ENCODE results near the gene SMDT1.
A peak's percentile ranks its signal among the peaks of the same experiment; 100 is the strongest.

The SMDT1 gene

DNA sequence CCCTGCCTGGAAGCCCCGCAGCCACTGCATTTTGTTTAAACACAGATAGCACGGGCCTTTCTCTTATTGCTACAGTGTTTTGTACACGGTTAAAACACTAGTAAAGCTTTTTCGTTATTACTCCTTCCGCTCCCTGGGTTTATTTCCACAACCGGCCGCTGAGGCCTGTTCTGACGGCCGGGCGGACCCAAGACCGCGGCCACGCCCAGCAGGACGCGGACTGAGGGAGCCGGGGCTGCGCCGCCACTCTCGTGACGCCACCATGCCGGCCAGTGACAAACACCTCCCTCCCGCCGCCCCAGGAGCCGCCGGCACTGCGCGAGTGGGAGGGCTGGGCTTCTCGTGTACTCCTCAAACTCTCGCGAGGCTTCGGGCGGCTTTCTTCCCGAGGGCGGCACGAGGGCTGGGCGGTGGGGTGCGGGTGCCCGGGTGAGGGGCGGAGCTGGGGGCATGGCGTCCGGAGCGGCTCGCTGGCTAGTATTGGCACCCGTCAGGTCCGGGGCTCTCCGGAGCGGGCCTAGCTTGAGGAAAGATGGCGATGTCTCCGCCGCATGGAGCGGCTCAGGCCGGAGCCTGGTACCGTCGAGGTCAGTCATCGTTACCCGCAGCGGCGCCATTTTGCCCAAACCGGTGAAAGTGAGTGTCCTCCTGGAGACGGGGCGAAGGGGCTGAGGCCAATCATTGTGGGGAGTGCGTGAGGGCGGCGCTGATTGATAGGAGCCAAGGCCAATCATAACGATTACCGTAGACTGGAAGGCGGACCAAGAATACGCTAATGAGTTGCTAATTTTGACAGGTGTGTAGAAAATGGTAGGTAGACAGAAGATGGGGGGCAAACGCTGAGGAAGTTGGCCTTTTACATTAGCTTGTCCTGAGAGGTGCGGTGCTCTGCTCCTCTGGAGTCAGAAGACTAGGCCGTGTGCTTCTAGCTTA is at the start of gene SMDT1:
Gene SMDT1, plus strand, starts transcription at position 382 of the 933 bp plus-strand sequence. Its CDS starts 69 bp downstream, at position 451.
- peak; percentile 97 for DNase-seq (ENCODE audit: low read depth)

DNA sequence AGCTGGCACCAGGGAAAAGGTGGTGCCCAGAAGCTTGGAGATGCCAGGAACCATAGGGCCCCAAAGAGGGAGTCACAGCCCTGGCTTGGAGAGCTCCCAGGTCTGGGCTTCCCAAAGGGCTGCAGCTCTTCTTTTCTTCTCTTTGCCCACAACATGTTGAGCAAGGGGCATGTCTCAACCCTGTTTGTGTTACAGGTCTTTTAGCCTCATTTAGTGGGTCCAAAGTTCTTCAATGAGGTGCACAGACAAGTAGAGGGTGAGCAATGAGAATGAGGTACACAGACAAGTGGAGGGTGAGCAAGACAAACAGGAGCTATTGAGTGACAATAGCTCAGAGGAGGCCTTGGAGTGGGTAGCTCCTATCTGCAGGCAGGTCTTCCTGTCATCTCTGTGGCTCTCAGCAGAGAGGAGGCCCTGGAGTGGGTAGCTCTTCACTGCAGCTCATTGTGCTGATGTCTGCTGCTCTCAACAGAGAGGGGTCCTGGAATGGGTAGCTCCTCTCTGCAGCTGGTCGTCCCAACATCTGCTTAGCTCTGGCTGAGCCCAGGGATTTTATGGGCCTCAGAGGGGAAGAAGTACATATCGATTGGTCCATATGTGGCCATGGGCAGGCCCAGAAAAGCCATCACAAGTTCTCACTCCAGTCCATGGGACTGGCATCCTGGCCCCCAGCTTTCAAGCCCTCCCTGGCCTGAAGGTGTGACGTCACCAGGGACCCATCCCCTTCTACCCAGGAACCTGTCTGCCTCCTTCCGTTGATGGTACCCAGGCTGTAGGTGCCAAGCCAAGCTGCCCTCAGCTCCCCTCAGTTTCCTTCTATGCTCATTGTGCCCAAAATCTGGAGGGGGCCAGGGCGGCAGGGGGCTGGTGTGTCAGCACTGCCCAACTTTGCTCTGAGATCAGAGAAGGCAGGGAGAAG is 46.0 kb upstream of the SMDT1 start:
- no peak for DNase-seq (ENCODE audit: low read depth)

GRCh38 chr22:42035256-42035655 is 44.2 kb upstream of the SMDT1 start:
- DNase-seq (ENCODE audit: low read depth), result no peak

GRCh38 chr22:42039271-42039670 is 40.2 kb upstream of the SMDT1 start:
- no peak for DNase-seq (ENCODE audit: low read depth)

DNA sequence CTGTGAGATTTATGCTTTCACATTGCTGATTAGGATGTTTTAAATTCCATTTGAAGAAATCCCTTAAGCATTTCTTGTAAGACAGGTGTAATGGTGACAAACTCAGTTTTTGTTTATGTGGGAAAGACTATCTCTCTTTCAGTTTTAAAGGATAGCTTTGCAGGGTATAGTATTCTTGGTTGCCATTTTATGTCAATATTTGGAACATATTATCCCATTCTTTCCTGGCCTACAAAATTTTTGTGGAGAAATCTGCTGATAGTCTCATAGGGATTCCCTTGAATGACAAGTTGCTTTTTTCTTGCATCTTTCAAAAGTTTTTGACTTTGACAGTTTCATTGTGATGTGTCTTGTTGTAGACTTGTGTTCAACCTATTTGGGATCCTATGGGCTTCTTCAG is 37.7 kb upstream of the SMDT1 start:
- no peak for DNase-seq (ENCODE audit: low read depth)

GRCh38 chr22:42050641-42051180 is 28.8 kb upstream of the SMDT1 start:
- no peak for DNase-seq (ENCODE audit: low read depth)

DNA sequence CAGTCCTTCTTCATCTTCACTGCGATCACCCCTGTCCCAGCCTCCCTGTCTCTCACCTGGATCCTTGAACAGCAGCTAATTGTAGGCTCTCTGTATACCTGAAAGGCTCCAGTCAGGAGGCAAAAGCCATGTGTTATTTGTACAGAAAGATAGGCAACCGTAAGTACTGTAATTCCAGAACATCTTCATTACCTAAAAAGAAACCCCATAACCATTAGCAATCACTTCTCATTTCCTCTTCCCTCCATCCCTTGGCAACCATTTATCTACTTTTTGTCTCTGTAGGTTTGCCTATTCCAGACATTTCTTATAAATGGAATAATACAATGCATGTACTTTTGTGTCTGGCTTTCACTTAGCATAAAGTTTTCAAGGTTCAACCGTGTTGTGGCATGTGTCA is 26.7 kb upstream of the SMDT1 start:
- no peak for DNase-seq (ENCODE audit: low read depth)

GRCh38 chr22:42056757-42057511 is 22.6 kb upstream of the SMDT1 start:
- DNase-seq (ENCODE audit: low read depth), result no peak

DNA sequence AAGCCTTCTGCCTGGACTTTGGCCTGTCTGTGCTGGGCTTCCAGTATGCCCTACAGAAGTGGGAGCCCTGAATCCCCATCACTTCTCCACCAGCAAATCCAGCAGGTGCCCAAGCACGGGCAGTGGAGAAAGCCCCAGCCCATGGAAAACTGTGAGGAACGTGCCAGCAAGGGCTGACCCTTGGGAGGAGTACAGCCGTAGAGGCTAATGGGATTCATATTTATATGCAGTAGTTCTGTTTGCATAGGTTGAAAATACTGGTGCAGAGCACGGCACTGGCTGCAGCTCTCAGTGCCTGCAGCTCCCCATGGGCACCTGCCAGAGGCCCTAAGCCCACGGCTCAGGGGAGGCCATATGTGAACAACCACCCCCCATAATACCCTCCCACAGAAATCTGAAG is 19.0 kb upstream of the SMDT1 start:
- DNase-seq (ENCODE audit: low read depth), result no peak

DNA sequence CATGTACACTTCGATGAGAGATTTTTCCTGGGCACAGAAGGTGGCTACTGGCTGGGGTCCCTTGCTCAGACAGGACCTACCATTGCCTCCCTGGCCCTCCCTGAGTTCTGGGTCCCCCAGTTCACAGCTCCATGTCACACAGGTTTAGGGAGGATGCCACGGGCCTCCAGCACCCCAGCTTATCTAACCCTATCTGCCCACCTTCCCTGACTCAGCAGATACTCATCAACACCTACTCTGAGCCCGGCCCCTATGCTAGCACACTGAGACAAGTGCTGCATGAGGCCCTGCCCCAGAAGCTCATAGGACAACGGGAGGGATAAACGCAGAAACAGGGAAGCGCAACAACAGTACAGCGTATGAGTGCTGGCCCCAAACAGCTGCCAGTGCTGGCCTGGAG is 18.5 kb upstream of the SMDT1 start:
- no peak for DNase-seq (ENCODE audit: low read depth)

- DNase-seq (ENCODE audit: low read depth), result no peak
Measured at GRCh38 chr22:42062506-42063170, 16.9 kb upstream of the SMDT1 start.

- no peak for DNase-seq (ENCODE audit: low read depth)
Measured at GRCh38 chr22:42064629-42065028, 14.9 kb upstream of the SMDT1 start.

DNA sequence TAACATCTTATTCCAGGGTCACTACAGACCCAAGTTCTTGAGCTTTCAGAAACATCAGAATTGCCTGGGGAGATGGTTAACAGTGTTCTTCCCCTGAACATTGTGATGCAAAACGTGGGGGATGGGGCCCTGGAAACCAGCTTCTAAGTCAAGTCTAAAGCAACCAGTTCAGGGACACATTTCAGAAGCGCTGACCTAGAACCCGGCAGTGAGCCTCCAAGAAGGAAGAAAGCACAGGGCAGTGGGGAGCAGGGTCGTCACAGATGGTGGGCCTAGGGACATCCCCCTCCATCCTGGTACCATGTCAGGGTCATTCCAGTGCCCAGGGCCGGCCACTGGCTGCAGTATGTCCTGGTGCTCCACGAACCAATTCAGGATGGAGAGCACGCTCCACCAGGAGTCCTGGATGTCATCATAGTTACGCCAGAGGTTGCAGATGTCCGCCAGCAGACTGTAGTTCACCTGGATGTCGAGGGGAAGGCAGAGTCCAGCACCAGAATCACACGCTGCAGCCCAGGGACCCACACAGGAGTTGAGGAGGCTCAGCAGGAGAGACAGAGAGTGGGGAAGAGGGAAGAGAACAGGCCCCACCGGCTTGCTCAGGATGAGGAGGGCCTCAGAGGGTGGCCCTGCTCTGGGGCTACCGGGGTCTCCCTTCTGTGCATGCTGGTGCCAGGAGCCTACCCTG is 13.9 kb upstream of the SMDT1 start:
- no peak for DNase-seq (ENCODE audit: low read depth)

- DNase-seq (ENCODE audit: low read depth), result no peak
Measured at GRCh38 chr22:42066126-42066761, 13.3 kb upstream of the SMDT1 start.

DNA sequence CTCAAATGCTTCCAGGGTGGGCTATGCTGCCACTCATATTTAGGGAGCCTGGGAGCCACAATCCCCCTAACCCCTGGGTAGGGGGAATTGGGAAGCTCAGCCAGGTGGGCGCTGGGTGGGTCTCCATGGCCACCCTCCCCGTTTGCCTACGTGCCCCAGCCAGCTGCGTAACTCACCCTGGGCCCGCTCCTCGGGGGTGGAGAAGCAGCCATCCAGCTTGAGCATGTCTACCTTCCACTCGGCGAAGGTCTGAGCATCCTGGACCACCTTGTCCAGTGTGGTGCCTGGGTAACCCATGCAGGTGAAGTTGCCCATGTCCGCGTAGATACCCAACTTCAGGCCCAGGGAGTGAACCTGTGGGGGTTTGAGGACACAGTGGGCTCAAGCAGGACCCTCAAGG is 12.6 kb upstream of the SMDT1 start:
- no peak for DNase-seq (ENCODE audit: low read depth)

GRCh38 chr22:42067671-42068251 is 11.7 kb upstream of the SMDT1 start:
- DNase-seq (ENCODE audit: low read depth), result no peak

DNA sequence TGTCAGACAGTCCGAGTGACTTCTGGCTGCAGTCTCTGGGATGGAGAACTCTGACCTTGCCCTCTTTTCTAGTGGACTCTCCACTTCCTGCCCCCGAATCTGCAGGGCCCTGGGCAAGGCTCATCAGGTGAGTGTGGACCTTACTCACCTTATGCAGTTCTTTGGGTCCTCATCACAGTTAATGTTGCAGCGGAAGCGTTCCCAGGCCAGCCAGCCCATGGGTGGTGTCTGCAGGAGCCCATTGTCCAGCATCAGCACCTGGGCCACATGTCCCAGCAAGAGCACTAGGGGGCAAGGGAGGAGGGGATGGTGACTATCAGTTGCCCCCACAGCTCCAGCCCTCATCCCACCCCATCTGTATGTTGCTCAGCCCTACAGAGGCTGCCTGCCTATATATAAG is 11.2 kb upstream of the SMDT1 start:
- DNase-seq (ENCODE audit: low read depth), result no peak

DNA sequence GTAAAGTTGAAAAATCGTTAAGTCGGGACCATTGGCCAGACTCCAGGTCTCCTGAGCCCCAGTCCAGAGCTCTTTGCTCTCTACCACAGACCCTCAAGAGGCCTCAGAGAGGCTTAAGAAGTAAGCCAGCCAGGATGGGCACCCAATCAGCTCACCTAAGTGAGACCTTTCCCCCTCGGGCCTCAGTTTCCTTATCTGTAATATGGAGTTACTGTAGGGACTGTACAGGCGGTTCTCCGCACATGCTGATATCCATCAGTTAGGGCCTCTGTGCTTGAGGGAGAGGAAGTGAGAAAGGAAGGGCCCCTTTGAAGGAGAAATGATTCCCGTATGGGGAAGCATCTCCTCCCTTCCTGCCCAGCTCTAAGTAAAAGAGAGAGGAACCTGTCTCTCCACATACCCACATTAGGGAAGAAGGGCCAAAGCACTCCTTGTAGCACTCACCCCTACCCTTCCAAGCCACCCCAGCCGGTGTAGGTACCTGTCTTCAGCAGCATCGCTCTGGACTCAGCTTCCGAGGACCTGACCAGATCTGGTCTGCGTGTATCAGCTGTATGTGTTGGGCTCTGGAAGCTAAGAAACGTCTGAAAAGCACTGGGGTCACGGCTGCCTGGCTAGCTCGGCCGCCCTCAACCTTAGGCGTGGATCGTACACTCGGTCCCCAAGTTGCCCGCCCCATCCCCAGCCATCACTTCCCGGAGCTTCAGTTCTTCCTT is 9.5 kb upstream of the SMDT1 start:
- no peak for DNase-seq (ENCODE audit: low read depth)

All from activated T-cell treated with anti-CD3 and anti-CD28 coated beads for 48 hours (primary cell).